Liver (tissue), 9 donors: ENCODE results near the gene RAB31. TPM values are rescaled to one million over a fixed set of nuclear protein-coding genes. Genes with fewer than 3 reads are reported as not detected.

Experiments
- DNase-seq: peaks from one replicate; pipeline ENCODE4 v3.0.0-alpha.2; 2017; ENCODE audit warnings: low spot score
- H3K27ac ChIP-seq, 2 donors: one replicate each; pipeline ENCODE4 v1.7.0; 2013; ENCODE audit warnings: inconsistent platforms in 2 of 2, low read length in 2 of 2, control low read depth in 1 of 2, low read depth in 1 of 2, mild to moderate bottlenecking in 1 of 2
- H3K27me3 ChIP-seq, 4 donors: one replicate each; pipeline versions ENCODE4 v1.6.1 to v1.7.0; 2013; ENCODE audit warnings: low read length in 3 of 4, inconsistent platforms in 1 of 4, mild to moderate bottlenecking in 1 of 4, moderate library complexity in 1 of 4; ENCODE audit not compliant: control insufficient read depth in 4 of 4, insufficient read depth in 4 of 4
- H3K36me3 ChIP-seq, 4 donors: one replicate each; pipeline versions ENCODE4 v1.6.1 to v1.7.0; 2013; ENCODE audit warnings: low read length in 3 of 4, mild to moderate bottlenecking in 3 of 4, low read depth in 1 of 4, moderate library complexity in 1 of 4; ENCODE audit not compliant: control insufficient read depth in 4 of 4, insufficient read depth in 3 of 4
- H3K4me1 ChIP-seq, 4 donors: one replicate each; pipeline versions ENCODE4 v1.6.1 to v1.7.0; 2013; ENCODE audit warnings: low read length in 3 of 4, mild to moderate bottlenecking in 3 of 4, moderate library complexity in 1 of 4; ENCODE audit not compliant: control insufficient read depth in 4 of 4, insufficient read depth in 4 of 4
- H3K4me3 ChIP-seq, 3 donors: one replicate each; pipeline versions ENCODE4 v1.6.1 to v1.7.0; 2013; ENCODE audit warnings: low read length in 3 of 3, control low read depth in 1 of 3, low read depth in 1 of 3, mild to moderate bottlenecking in 1 of 3
- H3K9ac ChIP-seq, 2 donors: one replicate each; pipeline ENCODE4 v1.7.0; 2013; ENCODE audit warnings: low read length in 2 of 2, mild to moderate bottlenecking in 2 of 2, moderate library complexity in 2 of 2, control low read depth in 1 of 2, low read depth in 1 of 2
- H3K9me3 ChIP-seq, 4 donors: one replicate each; pipeline versions ENCODE4 v1.6.1 to v1.7.0; 2013; ENCODE audit warnings: low read length in 3 of 4; ENCODE audit not compliant: control insufficient read depth in 4 of 4
- EGR1 ChIP-seq, 2 donors: IDR thresholded peaks; 2 replicates each; pipeline ENCODE4 v1.6.1; 2016 to 2018; ENCODE audit warnings: antibody characterized with exemption in 2 of 2, low read depth in 2 of 2
- FOXA2 ChIP-seq: IDR thresholded peaks from 2 replicates; pipeline ENCODE4 v1.6.1; 2016; ENCODE audit warnings: antibody characterized with exemption
- GABPA ChIP-seq, 2 donors: IDR thresholded peaks in 1 of 2; conservative IDR thresholded peaks in 1 of 2; 2 replicates each; pipeline ENCODE4 v1.6.1; 2016; ENCODE audit warnings: antibody characterized with exemption in 2 of 2, mild to moderate bottlenecking in 1 of 2, moderate library complexity in 1 of 2
- HNF4A ChIP-seq, 2 donors: conservative IDR thresholded peaks; 2 replicates each; pipeline ENCODE4 v1.6.1; 2016; ENCODE audit warnings: antibody characterized with exemption in 2 of 2, mild to moderate bottlenecking in 2 of 2
- HNF4G ChIP-seq: IDR thresholded peaks from 2 replicates; pipeline ENCODE4 v1.6.1; 2016; ENCODE audit warnings: antibody characterized with exemption
- RAD21 ChIP-seq, 2 donors: IDR thresholded peaks; 2 replicates each; pipeline ENCODE4 v1.6.1; 2016; ENCODE audit warnings: antibody characterized with exemption in 2 of 2, mild to moderate bottlenecking in 2 of 2
- RXRA ChIP-seq, 2 donors: IDR thresholded peaks; 2 replicates each; pipeline ENCODE4 v1.6.1; 2017 to 2018; ENCODE audit warnings: antibody characterized with exemption in 2 of 2, mild to moderate bottlenecking in 1 of 2
- SP1 ChIP-seq: IDR thresholded peaks from 2 replicates; pipeline ENCODE4 v1.6.1; 2018; ENCODE audit warnings: antibody characterized with exemption, mild to moderate bottlenecking
- TAF1 ChIP-seq: conservative IDR thresholded peaks from 2 replicates; pipeline ENCODE4 v1.6.1; 2016; ENCODE audit warnings: antibody characterized with exemption, mild to moderate bottlenecking
- YY1 ChIP-seq: IDR thresholded peaks from 2 replicates; pipeline ENCODE4 v1.6.1; 2016; ENCODE audit warnings: antibody characterized with exemption, mild to moderate bottlenecking
- ZBTB33 ChIP-seq: IDR thresholded peaks from 2 replicates; pipeline ENCODE4 v1.6.1; 2016; ENCODE audit warnings: antibody characterized with exemption
- WGBS: extraction: QIAGEN DNeasy Blood & Tissue Kit; methylation state at CpG from one replicate; pipeline ENCODE4 v1.1.7; 2013; 5-methylcytosine and 5-hydroxymethylcytosine counted together
- polyA plus RNA-seq, 2 donors: library from polyadenylated mRNA; stranded (reverse) in 1 of 2; unstranded in 1 of 2; fragments of 200-250 nt in 1 of 2; fragments of >200 nt in 1 of 2; fragmentation: Nextera tagmentation in 1 of 2; extraction: Ambion mirVana in 1 of 2; gene quantifications; one replicate each; pipeline versions ENCODE4 v1.2.1 to v1.2.3, GENCODE V29; 2013 to 2015
- total RNA-seq, 2 donors: library from RNA; depleted of rRNA; stranded (reverse); fragments of >200 nt; gene quantifications; one replicate each; pipeline ENCODE4 v1.2.3, GENCODE V29; 2014
- TF ChIP-seq, protein P1 (sequence below): IDR thresholded peaks from 2 replicates; pipeline ENCODE4 v1.6.1; 2016; ENCODE audit warnings: antibody characterized with exemption, mild to moderate bottlenecking
- TF ChIP-seq, protein P2 (sequence below): fragments of 150-350 bp; IDR thresholded peaks from 2 replicates; pipeline ENCODE4 v1.5.1; 2017; ENCODE audit warnings: improper control_type of control experiment, low read depth, low read length; ENCODE audit not compliant: missing input control
- donor health status: healthy.
- donor health status: healthy.
- donor health status: healthy.
- donor health status: healthy.
- donor health status: healthy.

The RAB31 gene
- total and polyA plus RNA-seq, 4 donors, result 3.6 to 12.8 (median 9.7) TPM

DNA sequence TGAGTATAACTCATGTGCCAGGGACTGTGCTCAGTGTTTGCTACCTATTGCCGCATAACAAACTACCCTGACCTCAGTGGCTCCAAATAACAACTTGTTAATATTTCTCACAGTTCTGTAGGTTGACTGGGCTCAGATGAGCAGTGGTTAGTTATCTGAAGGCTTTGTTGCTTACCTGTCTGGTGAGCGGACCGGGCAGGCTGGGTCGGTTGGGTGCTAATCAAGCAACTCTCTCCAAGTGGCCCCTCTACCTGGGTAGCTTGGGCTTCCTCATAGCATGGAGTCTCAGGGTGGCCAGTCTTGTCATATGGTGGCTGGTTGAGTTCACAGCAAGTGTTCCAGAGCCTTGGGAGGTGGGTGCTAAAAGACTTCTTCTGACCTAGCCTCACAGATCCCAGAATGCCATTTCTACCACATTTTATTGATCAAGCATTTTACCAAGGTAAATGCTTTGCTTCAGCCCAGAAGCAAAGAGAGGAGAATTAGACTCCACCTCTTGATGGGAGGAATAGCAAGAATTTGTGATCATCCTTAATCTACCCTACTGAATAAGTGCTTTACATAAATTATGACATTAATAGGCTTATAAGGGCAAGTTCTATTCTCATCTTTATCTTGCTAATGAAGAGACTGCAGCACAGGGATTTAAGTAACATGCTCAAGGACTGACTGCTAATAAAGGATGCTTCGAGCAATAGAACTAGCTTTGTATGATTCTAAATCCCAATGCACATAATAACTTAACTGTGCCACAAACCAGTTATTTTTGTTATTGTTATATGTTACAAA, 16.9 kb downstream of the RAB31 start:
- WGBS, result 95% methylated on average over 5 of the region's 5 CpGs
- Histone ChIP-seq H3K27me3 (no peaks in the 10 kb centered on the region), H3K27ac (no peak overlapping the region), H3K9me3 (peaks cover 0 to 5% (median 3%) of the 10 kb centered on the region in 4 donors), H3K4me3 (no peak overlapping the region), H3K36me3 (no peaks in the 10 kb centered on the region), H3K9ac (no peak overlapping the region), H3K4me1 (no peaks in the 10 kb centered on the region)
- TF ChIP-seq SP1 (no peak), RXRA (IDR thresholded peaks at IDR 0.05) (no peak), YY1 (no peak), GABPA (IDR thresholded peaks at IDR 0.05 in 1 of 2, conservative IDR thresholded peaks at IDR 0.05 in 1 of 2) (no peak), HNF4G (no peak), ZBTB33 (no peak), RAD21 (IDR thresholded peaks at IDR 0.05) (no peak), HNF4A (conservative IDR thresholded peaks at IDR 0.05) (no peak), EGR1 (IDR thresholded peaks at IDR 0.05; ENCODE audit: low read depth in 2 of 2) (no peak)
- TF ChIP-seq, protein P1, sequence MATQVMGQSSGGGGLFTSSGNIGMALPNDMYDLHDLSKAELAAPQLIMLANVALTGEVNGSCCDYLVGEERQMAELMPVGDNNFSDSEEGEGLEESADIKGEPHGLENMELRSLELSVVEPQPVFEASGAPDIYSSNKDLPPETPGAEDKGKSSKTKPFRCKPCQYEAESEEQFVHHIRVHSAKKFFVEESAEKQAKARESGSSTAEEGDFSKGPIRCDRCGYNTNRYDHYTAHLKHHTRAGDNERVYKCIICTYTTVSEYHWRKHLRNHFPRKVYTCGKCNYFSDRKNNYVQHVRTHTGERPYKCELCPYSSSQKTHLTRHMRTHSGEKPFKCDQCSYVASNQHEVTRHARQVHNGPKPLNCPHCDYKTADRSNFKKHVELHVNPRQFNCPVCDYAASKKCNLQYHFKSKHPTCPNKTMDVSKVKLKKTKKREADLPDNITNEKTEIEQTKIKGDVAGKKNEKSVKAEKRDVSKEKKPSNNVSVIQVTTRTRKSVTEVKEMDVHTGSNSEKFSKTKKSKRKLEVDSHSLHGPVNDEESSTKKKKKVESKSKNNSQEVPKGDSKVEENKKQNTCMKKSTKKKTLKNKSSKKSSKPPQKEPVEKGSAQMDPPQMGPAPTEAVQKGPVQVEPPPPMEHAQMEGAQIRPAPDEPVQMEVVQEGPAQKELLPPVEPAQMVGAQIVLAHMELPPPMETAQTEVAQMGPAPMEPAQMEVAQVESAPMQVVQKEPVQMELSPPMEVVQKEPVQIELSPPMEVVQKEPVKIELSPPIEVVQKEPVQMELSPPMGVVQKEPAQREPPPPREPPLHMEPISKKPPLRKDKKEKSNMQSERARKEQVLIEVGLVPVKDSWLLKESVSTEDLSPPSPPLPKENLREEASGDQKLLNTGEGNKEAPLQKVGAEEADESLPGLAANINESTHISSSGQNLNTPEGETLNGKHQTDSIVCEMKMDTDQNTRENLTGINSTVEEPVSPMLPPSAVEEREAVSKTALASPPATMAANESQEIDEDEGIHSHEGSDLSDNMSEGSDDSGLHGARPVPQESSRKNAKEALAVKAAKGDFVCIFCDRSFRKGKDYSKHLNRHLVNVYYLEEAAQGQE, result no peak
- DNase-seq, result no peak

- Histone ChIP-seq H3K27ac (no peak overlapping the region), H3K9ac (no peak overlapping the region), H3K4me1 (no peaks in the 10 kb centered on the region), H3K36me3 (no peaks in the 10 kb centered on the region), H3K27me3 (peaks cover 0 to 3% (median 0%) of the 10 kb centered on the region in 4 donors), H3K9me3 (peaks cover 0 to 5% (median 3%) of the 10 kb centered on the region in 4 donors), H3K4me3 (no peak overlapping the region)
- WGBS, result 93% methylated on average over 5 of the region's 5 CpGs
- TF ChIP-seq YY1, result no peak
- TF ChIP-seq, protein P2, sequence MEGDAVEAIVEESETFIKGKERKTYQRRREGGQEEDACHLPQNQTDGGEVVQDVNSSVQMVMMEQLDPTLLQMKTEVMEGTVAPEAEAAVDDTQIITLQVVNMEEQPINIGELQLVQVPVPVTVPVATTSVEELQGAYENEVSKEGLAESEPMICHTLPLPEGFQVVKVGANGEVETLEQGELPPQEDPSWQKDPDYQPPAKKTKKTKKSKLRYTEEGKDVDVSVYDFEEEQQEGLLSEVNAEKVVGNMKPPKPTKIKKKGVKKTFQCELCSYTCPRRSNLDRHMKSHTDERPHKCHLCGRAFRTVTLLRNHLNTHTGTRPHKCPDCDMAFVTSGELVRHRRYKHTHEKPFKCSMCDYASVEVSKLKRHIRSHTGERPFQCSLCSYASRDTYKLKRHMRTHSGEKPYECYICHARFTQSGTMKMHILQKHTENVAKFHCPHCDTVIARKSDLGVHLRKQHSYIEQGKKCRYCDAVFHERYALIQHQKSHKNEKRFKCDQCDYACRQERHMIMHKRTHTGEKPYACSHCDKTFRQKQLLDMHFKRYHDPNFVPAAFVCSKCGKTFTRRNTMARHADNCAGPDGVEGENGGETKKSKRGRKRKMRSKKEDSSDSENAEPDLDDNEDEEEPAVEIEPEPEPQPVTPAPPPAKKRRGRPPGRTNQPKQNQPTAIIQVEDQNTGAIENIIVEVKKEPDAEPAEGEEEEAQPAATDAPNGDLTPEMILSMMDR, result no peak
- TF ChIP-seq ZBTB33, result no peak
- TF ChIP-seq, protein P1, result no peak
- no peak for TF ChIP-seq TAF1
- no peak for TF ChIP-seq HNF4A (conservative IDR thresholded peaks at IDR 0.05)
- TF ChIP-seq SP1, result no peak
- TF ChIP-seq GABPA (IDR thresholded peaks at IDR 0.05 in 1 of 2, conservative IDR thresholded peaks at IDR 0.05 in 1 of 2), result no peak
- no peak for TF ChIP-seq HNF4G
- TF ChIP-seq FOXA2, result no peak
- no peak for TF ChIP-seq EGR1 (IDR thresholded peaks at IDR 0.05; ENCODE audit: low read depth in 2 of 2)
- DNase-seq, result no peak
Measured at GRCh38 chr18:9726175-9726574, 18.1 kb downstream of the RAB31 start.
